ENCODE results near the gene SNAP25.

DNA sequence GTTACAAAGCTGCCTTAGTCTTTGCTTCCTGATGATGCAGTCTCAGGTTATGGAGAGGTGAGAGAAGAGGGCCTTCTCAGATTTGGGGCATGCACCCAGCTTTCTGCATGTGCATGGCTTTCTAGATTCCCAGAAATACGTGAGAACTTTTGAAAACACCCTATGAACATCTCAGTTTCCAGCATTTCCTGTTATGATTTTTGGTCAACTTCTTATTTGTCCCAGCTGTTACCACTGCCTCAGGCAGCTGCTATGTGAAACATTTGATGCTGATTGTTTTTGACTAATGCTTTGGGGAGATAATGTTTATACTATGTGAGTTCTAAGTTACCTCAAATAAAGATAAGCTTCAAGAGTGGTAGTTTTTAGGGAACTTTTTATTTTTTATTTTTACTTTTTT is 9.5 kb upstream of the SNAP25 start:
- no peak for TF ChIP-seq EZH2 (IDR thresholded peaks at IDR 0.05; ENCODE audit: borderline replicate concordance, control insufficient read depth, low read depth, low read length)
- TF ChIP-seq SPI1 (IDR thresholded peaks at IDR 0.05; ENCODE audit: borderline replicate concordance, insufficient read depth, low read depth, low read length) = no peak
- TF ChIP-seq EGR1 (IDR thresholded peaks at IDR 0.05; ENCODE audit: borderline replicate concordance in 1 of 2, low read depth in 2 of 2, low read length in 2 of 2) = no peak
- TF ChIP-seq NRF1 (conservative IDR thresholded peaks at IDR 0.05; ENCODE audit: low read depth, low read length) = no peak
